Measurements from ENCODE around the gene FAM53A.

Gene FAM53A, protein sequence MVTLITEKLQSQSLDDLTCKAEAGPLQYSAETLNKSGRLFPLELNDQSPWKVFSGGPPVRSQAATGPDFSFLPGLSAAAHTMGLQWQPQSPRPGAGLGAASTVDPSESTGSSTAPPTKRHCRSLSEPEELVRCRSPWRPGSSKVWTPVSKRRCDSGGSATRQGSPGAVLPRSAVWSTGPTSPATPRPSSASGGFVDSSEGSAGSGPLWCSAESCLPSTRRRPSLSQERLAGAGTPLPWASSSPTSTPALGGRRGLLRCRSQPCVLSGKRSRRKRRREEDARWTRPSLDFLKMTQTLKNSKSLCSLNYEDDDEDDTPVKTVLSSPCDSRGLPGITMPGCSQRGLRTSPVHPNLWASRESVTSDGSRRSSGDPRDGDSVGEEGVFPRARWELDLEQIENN

DNA sequence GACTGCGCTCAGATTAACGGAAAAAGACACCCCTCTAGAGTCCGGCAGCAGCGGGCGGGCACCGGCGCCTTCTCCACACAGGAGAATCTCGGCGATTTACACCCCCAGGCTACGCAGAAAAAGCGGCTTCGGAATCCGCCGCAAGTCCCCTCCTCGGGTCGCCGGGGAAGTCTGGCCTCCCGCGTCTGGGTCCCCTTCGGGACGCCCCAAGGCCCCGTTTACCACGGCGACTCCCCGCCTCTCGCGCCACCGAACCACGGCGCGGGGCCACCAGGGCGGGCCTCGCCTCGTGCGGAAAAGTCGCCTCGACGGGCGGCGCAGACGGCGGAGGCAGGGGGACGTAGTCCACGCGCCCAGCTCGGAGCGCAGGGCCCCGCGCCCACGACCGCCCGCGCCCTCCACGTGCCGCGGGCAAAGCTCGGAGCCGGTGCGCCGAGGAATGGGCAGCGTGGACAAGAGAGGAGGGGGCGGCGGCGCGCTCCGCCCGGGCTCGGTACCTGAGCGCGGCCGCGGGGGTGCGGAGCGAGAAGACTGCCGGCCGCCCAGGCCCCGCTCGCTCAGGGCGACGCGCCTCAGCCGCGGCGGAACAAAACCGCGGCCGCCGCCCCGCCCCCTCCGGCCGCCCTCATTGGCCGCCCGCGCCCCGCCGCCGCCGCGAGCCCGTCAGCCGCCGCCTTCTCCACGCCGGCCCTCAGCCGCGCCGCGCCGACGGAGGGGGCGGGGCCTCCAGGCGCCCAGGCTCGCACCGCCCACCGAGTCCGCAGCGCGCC, at the start of gene FAM53A:
Gene FAM53A (minus strand): TSS at position 578 of the 770 bp plus-strand sequence. CDS start 15,572 bp downstream, outside the sequence.
- peak; percentile 58 to 69 for DNase-seq

DNA sequence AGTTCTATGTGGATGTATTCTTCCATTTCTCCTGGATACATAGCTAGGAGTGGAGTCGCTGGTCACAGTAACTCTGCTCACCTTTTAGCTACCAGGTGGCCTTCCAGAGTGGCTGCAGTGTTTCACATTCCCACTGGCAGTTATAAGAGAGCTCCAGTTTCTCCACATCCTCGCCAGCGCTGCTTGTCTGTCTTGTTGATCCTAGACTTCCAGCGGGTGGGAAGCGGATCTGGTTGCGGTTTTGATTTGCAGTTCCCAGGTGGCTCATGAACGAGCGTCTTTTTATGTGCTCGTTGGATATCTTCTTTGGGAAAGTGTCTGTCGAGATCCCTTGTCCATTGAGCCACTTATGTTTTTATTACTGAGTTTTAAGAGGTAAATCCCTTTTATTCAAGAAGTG, 48.8 kb upstream of the FAM53A start:
- no peak for DNase-seq

DNA sequence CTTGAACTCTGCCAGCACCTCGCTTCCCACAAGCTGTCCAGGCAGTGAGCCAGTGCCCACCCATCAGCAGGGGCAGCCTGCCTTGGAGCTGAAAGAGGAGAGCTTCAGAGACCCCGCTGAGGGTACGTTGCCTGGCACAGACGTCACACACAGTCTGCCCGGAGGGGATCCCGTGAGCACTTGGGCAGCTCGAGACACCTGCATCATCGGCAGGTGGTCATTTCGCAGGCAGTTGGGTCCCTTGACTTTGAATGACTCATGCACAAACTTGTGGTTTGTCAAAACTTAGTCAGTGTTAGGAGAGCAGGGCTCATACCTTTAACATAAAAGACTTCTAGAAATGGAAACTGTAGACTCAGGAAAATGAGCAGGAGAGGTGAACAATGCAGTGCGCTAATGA, 47.1 kb upstream of the FAM53A start:
- DNase-seq = no peak

DNA sequence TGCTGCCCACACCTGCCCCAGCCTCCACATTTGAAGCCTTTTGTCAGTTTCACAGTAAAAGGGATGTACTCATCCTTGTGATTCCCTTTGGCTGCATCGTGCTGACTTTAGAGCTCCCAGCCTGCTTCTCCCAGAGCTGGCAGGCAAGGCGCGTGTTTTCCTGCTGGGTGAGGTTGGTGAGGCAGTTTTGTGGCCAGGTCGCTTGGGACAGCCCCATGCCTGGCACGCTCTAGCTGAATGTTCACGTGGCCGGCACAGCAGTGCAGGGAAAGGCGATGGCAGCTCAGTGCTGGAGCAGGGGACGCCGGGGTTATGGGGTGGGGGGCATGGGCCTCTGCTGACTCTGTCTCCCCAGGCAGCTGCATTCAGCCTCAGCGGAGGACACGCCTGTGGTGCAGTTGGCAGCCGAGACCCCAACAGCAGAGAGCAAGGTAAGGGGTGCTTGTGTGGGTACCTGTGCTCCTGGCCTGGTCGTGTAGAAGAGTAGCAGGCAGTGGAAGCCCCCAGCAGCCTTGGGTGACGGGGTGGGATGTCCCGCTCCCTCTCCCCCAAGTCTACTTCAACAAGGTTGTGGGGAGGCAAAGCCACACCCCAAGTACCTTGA, 46.5 kb upstream of the FAM53A start:
- no peak for DNase-seq

DNA sequence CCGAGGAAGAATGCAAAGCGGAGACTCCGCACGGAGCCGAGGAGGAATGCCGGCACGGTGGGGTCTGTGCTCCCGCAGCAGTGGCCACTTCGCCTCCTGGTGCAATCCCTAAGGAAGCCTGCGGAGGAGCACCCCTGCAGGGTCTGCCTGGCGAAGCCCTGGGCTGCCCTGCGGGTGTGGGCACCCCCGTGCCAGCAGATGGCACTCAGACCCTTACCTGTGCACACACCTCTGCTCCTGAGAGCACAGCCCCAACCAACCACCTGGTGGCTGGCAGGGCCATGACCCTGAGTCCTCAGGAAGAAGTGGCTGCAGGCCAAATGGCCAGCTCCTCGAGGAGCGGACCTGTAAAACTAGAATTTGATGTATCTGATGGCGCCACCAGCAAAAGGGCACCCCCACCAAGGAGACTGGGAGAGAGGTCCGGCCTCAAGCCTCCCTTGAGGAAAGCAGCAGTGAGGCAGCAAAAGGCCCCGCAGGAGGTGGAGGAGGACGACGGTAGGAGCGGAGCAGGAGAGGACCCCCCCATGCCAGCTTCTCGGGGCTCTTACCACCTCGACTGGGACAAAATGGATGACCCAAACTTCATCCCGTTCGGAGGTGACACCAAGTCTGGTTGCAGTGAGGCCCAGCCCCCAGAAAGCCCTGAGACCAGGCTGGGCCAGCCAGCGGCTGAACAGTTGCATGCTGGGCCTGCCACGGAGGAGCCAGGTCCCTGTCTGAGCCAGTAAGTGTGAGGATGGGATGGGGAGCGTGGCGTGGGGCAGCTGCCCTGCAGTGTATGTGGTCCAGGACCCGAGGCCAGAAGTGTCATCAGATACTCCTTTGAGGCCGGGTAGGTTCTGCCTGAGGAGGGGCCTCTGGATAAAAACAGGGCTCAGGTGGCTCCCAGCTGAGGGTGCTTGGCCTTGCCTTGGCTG, 44.2 kb upstream of the FAM53A start:
- DNase-seq = no peak

DNA sequence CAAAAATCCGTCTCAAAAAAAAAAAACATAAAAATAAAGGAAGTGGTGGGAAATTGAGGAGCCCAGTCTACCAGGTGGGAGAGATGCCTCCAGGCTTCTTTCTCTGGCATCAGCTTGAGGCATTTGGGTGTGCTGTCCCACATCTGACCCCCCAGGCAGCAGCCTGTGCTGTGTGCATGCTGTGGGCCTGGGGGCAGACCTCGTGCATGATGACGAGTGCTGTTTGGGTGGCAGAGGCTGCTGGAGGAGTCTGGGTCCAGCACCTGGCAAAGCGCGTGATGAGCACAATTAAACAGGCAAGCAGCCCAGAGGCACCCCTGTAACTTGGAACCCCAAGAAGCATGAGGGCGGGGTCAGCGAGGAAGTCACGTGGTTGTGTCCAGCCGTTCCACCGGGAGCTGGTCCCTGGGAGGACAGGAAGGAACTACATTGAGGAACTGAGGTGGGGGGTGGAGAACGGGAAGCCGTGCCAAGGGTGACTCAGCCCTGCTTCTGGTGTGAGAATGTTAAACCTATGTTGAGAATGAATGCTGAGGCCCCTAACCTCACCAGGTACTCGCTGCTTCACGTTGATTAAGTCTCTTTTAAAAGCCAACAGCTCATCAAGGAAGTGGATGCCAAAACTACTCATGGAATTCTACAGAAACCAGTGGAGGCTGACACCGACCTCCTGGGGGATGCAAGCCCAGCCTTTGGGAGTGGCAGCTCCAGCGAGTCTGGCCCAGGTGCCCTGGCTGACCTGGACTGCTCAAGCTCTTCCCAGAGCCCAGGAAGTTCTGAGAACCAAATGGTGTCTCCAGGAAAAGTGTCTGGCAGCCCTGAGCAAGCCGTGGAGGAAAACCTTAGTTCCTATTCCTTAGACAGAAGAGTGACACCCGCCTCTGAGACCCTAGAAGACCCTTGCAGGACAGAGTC, 43.3 kb upstream of the FAM53A start:
- DNase-seq = no peak

DNA sequence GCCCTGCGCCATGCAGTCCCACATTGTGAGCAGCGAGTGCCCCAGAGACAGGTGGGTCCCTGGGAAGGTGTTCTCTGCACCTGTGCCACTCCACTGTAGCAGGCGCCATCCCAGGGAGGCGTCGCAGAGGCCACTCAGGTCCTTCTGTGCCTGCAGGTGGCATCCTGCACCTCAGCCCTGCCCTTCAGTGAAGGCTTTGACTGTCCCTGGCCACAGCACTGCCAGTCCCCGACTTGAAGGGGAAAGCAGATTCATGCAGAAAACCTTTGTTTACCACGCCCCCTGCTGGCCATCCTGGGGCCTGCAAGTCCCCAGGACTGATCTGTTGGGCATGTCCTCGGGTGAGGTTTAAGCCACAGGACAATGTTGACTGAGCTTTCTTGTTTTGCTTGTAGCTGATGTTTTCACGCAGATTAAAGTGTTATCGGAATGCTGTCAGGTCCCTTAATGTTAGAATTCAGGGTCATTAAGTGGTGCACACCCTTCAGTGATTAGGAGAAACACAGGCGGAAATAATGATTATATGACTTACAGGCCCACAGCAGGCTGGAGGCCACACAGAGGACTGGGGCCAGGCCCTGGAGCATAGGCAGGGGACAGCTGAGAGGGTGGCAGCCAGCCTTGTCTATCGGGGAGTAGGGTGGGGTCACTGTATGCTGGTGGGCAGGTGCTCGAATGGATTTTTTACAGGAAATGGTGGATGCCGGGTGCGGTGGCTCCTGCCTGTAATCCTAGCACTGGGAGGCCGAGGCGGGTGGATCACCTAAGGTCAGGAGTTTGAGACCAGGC, 42.2 kb upstream of the FAM53A start:
- DNase-seq = peak; percentile 54 to 84

DNA sequence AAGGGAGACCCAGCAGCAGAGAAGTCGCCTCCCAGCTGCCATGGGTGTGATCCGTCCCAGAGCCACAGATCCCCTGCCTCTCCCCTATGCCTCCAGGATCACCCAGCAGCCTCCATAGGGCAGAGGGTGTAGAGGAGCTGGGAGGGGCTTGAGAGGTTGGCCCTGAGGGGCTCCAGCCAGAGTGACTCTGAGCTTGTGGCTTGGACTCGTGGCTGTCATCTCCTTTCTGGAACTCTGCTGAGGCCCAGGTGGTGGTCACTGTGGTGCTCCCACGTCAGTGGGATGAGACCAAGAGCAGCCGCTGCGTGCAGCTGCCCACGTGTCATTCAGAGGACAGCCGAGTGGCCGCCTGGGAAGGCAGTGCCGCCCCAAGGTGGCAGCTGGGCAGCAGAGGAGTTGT, 41.4 kb upstream of the FAM53A start:
- no peak for DNase-seq

DNA sequence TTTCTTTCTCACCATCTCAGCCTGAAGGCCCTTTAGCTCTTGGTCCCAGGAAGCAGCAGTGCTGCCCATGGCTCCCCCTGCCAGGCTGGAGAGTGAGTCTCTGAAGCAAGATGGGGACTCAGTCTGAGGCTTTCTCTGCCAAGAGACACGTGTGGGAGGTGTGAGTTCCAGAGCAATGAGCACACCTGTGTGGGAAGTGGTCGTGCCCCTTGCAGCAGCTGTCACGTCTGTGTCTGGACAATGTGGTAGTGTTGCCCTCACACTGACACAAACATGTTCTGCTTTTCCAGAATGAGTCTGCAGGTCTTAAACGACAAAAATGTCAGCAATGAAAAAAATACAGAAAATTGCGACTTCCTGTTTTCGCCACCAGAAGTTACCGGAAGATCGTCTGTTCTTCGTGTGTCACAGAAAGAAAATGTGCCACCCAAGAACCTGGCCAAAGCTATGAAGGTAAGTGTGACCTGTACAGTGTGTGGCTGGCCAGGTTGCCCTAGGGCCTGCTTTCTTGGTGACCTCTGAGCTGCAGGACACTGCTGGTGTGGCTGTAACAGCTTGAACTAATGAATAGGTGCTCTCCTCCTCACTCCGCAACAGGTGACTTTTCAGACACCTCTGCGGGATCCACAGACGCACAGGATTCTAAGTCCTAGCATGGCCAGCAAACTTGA, 39.2 kb upstream of the FAM53A start:
- DNase-seq = no peak

DNA sequence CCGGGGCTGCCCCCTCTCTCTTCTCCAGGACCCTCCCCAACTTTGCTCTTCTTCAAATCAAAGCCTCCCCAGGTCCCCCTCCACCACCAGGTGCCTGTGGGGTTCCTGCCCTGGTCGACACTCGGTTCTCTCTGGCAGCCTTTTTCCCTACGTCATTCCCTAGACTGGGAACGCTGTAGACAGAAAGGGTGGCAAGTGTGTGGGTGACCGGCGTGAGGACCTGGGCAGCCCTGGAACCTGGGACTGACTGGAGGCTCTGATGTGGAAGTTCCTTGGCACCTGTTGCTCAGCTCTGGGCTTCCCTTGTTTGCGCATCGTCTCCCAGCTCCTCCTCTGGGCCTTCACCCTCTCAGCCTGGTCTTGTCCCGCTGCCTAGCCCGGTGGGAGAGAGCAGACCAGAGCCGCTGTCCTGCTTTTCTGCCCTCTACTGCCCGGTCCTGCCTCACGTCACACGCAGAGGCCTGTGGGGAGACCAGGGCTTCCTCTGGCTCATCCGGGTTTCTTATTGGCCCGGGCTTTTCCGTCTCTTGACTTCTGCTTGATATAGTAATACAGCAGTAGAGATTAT, 38.5 kb upstream of the FAM53A start:
- no peak for DNase-seq

DNA sequence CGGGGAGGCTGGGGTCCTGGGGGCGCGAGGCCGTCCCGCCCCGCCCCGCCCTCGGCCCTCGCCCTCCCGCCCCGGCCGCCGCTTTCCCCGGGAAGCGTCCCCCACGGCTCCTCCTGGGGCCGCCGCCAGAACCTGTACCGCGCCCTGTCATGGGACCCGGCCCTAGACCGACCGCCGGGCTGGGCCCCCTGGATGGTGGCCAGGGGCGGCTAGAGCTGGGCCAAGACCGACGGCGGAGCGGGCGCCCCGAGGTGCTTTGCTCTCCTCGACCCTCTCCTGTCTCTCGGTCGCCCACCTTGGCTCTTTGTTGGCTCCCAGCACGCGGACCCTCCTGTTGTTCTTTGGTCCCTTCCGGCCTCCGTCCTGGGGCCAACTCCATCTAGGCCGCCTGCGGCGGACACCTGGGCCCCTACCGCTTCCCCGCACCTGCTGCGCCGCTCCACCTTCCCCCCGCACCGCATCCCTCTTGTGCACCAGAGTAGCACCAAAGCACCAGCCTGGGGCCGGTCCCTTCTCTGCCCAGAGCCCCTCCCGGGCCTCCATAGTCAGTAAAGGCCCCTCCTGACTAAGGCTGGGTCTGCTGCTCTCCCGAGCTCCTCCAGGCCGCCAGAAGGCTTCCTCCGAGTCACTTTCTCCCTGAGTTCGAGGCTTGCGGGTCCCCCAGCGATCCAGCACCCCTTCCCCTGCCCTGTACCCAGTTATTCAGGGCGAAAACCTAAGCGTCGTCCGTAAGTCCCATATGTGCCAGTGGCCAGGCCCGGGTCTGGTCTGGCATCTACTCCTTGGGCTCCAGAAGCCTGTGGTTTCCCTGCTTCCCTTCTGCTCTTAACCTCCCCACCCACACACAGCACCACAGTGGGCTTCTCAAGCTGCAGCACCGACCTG, 37.8 kb upstream of the FAM53A start:
- no peak for DNase-seq

DNA sequence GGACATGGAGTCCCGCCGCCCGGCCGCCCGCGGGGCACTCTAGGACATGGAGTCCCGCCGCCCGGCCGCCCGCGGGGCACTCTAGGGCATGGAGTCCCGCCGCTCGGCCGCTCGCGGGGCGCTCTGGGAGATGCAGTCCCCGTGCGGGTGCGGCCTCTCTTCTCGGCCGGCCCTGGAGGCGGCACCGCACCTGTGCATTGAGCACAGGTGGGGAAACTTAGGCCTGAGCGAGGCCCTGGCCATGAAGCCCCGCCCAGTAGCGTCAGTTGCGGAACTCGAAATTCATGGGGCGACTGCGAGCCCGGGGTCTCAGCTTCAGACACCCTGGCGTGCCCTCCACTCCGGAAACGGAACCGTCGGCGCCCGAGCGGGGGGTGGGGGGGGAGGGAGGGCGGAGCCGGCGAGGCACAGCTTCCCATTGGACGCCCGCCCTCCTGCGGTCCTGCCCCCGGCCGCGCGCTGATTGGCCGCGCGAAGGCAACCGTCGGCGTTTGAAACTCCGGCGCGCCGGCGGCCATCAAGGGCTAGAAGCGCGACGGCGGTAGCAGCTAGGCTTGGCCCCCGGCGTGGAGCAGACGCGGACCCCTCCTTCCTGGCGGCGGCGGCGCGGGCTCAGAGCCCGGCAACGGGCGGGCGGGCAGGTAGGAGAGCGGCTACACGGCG, 37.0 kb upstream of the FAM53A start, which contains the start of the genes TACC3 and TMEM129:
Gene TACC3 (plus strand): TSS at position 519 of the 663 bp plus-strand sequence. CDS start 1,901 bp downstream, outside the sequence.
Gene TMEM129 (minus strand): TSS at position 321 of the 663 bp plus-strand sequence. CDS start 486 bp downstream, outside the sequence.
- peak; percentile 95 to 98 for DNase-seq

DNA sequence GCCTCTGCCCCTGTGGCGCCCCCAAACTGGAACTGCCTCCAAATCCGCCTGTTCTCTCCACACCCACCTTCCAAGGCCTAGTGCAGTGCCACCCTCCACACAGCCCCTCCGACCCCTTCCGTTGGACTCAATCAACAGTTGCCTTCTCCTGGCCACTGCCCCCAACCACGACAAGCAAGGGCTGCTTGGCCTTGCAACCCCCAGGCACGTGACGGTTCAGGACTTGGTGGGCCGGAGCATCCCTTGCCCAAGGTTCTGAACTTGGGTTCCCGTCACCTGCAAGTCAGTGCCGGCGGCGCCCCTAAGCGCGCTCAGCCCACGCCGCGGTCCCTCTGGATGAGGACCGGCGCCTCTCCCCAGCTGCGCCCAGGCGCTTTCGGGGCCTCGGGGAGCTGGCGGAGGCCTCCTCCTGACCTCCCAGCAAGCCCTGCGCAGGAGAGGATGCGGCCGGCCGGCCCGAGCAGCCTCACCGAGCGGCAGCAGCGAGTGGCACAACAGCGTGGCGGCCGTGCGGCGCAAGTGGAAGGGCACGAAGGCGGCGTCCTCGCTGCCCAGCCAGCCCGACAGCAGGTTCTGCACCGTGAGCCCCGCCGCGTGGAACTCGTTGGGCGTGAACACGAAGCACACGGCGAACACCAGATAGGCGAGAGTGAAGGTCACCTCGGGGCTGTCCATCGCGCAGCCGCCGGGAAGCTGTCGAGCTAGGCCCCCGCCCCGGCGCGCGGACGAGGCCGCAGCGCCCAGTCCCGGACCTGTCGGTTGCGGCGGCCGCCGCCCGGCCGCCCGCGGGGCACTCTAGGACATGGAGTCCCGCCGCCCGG, 36.3 kb upstream of the FAM53A start:
- peak in 1 of 2 experiments; percentile 48 for DNase-seq

DNA sequence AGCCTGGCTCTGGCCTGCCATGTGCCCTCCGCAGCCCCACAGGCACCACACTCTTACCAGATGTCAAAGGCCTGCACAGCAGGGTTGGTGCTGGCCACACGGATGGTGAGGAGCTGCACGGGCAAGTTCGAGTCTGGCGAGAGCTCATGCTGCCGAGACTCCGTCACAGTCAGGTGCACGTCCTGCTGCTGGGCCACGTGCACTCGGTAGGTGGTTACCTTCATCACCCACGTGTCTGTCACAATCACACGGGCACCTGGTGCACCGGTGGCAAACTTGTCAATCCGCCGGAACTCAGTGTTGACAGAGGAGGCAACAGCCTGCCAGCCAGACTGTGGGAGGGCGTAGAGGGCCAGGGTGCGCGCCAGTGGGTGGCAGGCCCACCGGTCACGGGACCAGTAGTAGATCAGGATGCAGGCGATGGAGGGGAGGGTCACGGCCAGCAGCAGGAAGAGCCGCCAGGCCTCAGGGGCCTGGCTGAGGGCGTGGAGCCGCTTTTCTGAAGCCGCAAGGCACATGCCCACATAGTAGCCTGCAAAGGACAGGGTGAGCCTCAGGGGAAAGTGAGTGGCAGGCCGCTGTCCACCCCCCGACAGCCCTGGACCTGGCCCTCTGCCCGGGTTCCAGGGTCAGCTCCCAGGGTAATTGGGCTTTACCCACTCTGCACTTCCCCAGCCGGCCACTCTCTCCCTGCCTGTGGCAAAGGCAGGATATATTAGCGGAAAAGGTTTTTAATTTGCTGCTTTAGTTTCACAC, 34.2 kb upstream of the FAM53A start:
- no peak for DNase-seq

DNA sequence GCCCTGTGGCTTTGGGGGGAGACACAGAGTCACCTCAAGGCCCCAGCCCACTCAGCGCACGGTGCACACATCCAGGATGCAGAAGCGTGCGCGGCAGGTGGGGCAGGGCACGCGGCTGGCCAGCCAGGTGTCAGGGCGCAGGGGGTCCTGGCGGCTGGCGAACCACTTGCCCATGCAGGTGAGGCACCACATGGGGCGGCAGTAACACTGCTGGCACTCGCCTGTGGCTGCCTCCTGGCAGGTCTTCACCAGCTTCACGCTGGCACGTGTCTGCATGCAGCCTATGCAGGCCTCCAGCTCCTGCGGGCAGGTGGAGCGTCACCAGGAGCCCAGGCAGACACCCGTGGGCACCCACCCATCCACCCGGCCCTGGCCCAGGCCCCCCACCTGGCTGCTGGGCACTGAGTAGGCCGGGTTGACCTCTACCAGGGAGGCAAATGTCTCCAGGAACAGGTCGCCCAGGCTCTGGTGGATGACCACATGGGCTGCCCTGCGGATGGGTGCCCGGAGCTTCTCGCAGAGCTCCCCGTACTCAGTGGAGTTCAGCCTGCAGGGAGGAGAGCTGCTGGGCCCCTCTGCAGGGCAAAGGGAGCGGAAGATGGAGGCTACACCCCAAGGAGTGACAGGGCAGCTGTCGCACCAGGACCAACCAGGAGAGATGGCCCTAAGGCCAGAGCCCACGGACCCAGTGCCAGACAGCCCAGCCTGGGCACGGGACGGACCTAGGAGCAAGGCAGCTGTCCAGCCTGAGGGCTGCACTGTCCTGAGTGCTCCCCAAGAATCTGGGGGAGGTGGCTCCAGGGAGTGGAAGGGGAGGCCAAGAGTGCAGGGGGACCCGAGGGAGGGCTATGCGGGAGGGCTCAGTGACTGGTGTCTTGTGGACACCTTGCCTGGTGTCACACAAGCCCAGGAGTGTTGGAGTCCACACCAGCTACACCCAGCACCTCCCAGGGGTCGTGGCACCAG, 33.3 kb upstream of the FAM53A start:
- no peak for DNase-seq
